Heart right ventricle (tissue), 16 donors: ENCODE data around the gene SKI. TPM values are rescaled to one million over a fixed set of nuclear protein-coding genes. Genes with fewer than 3 reads are reported as not detected.

Source experiments
- ATAC-seq, 8 donors: fragments of 200-7000 bp; cut with Tn5 transposase; one replicate each; pipeline ENCODE4 v1.9.1; 2020; ENCODE audit warnings: mild to moderate bottlenecking in 8 of 8, moderate library complexity in 8 of 8, moderate number of reproducible peaks in 1 of 8
- DNase-seq, 2 donors: peaks; one replicate each; pipeline ENCODE4 v3.0.0-alpha.2; 2020
- H3K27ac ChIP-seq, 10 donors: fragments of 200-600 bp; sonication (generic) in 2 of 10; one replicate each; pipeline versions ENCODE4 v1.5.0 to v1.8.0; 2020 to 2022; ENCODE audit warnings: mild to moderate bottlenecking in 3 of 10
- H3K27me3 ChIP-seq, 7 donors: fragments of 200-600 bp; one replicate each; pipeline ENCODE4 v1.8.0; 2021 to 2022; ENCODE audit warnings: mild to moderate bottlenecking in 2 of 7
- H3K36me3 ChIP-seq, 9 donors: fragments of 200-600 bp; sonication (generic) in 1 of 9; one replicate each; pipeline versions ENCODE4 v1.5.0 to v1.8.0; 2020 to 2022; ENCODE audit warnings: mild to moderate bottlenecking in 2 of 9
- H3K4me1 ChIP-seq, 9 donors: fragments of 200-600 bp; sonication (generic) in 1 of 9; one replicate each; pipeline versions ENCODE4 v1.5.0 to v1.8.0; 2020 to 2022; ENCODE audit warnings: mild to moderate bottlenecking in 4 of 9
- H3K4me3 ChIP-seq, 10 donors: fragments of 200-600 bp; sonication (generic) in 2 of 10; one replicate each; pipeline versions ENCODE4 v1.5.0 to v1.8.0; 2020 to 2022; ENCODE audit warnings: mild to moderate bottlenecking in 7 of 10, moderate library complexity in 2 of 10
- H3K9me3 ChIP-seq, 11 donors: fragments of 200-600 bp in 10 of 11; sonication (generic) in 2 of 11; one replicate each; pipeline versions ENCODE4 v1.5.0 to v1.8.0; 2013 to 2022; ENCODE audit warnings: mild to moderate bottlenecking in 2 of 11, control low read depth in 1 of 11, moderate library complexity in 1 of 11
- WGBS, 2 donors: extraction: QIAGEN DNeasy Blood & Tissue Kit; methylation state at CpG; one replicate each; pipeline ENCODE4 v1.1.7; 2013; ENCODE audit warnings: inconsistent platforms in 1 of 2; 5-methylcytosine and 5-hydroxymethylcytosine counted together
- intact Hi-C, 10 donors: fragments of 100-400 bp; cut with DNase I; formaldehyde crosslinking; loops; one replicate each; pipeline versions ENCODE4 v1.11.1 to v1.14.2; 2022
- polyA plus RNA-seq, 2 donors: library from polyadenylated mRNA; stranded (reverse); fragments of 200-250 nt; gene quantifications; one replicate each; pipeline ENCODE4 v1.2.3, GENCODE V29; 2013
- total RNA-seq, 10 donors: library from RNA; stranded (reverse); fragmentation: NEBNext Ultra II Directional in 3 of 10; extraction: Animal tissue kit (Norgen Biotek cat#: 25700) in 3 of 10; gene quantifications; one replicate each; pipeline versions ENCODE4 v1.2.1 to v1.2.4, GENCODE V29; 2021 to 2023
- TF ChIP-seq, protein P1 (sequence below), 9 donors: fragments of 200-600 bp; sonication (generic) in 2 of 9; IDR thresholded peaks; one replicate each; pipeline versions ENCODE4 v1.5.0 to v1.8.0; 2021 to 2022; ENCODE audit warnings: antibody characterized with exemption in 9 of 9, mild to moderate bottlenecking in 5 of 9, moderate library complexity in 1 of 9
- donor health status: Arrhythmogenic right ventricular cardiomyopathy.
- donor health status: ischemic (EF 13 %, LVEDD 7.1; RV severe dilation, severe dysfunction).
- donor health status: healthy with polysubstance abuse.
- donor health status: DM: no; HTN: yes; CAD: no.
- donor health status: DM: no; HTN: no; CAD: no.
- donor health status: ischemic (EF 25% LVEDD 6.9; RV normal size, moderate dysfunction).
- donor health status: ischemic (EF 25% LVEDD 5.7; RV mildly dilated, moderate dysfunction).
- donor health status: healthy.
- donor health status: DM: yes; HTN: yes; CAD: no.
- donor health status: Ischemic cardiomyopathy.
- donor health status: ischemic (EF 35%, LVEDD 5.7; RV mildly dilated, moderate dysfunction).
- donor health status: nonischemic (EF 11% LVEDD 7.7; RV severe dilation, severe dysfunction).
- donor health status: DM: yes; HTN: yes; CAD: no.
- donor health status: PGD.
- donor health status: ischemic (EF 29% LVEDD 5.4; RV normal size, mild dysfunction).
- donor health status: nonischemic (EF 23%, LVEDD 6.1; RV moderate dilation, normal function).

The SKI gene
- total and polyA plus RNA-seq, 12 donors: 13.8 to 50.9 (median 35.6) TPM

GRCh38 chr1:2190491-2190976 lies 37.6 kb upstream of the SKI start:
- Histone ChIP-seq H3K9me3 (no peaks in the 10 kb centered on the region), H3K36me3 (peaks cover 0 to 8% (median 0%) of the 10 kb centered on the region in 9 donors), H3K4me3 (peak overlapping the region in 9 of 10 donors; percentile 46 to 74 (median 63)), H3K4me1 (peaks cover 22 to 55% (median 46%) of the 10 kb centered on the region in 9 donors), H3K27me3 (no peaks in the 10 kb centered on the region), H3K27ac (peak overlapping the region; percentile 90 to 99 (median 94))
- TF ChIP-seq, protein P1, sequence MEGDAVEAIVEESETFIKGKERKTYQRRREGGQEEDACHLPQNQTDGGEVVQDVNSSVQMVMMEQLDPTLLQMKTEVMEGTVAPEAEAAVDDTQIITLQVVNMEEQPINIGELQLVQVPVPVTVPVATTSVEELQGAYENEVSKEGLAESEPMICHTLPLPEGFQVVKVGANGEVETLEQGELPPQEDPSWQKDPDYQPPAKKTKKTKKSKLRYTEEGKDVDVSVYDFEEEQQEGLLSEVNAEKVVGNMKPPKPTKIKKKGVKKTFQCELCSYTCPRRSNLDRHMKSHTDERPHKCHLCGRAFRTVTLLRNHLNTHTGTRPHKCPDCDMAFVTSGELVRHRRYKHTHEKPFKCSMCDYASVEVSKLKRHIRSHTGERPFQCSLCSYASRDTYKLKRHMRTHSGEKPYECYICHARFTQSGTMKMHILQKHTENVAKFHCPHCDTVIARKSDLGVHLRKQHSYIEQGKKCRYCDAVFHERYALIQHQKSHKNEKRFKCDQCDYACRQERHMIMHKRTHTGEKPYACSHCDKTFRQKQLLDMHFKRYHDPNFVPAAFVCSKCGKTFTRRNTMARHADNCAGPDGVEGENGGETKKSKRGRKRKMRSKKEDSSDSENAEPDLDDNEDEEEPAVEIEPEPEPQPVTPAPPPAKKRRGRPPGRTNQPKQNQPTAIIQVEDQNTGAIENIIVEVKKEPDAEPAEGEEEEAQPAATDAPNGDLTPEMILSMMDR (IDR thresholded peaks at IDR 0.05): no peak
- DNase-seq (no peak), ATAC-seq (peak in 5 of 8 donors; percentile 1 to 5 (median 1))
- WGBS, 2 donors: 60 to 61% methylated on average over 19 of the region's 19 CpGs
- intact Hi-C loops: loop anchor here in 8 of 10 donors (5.0 to 10.0 kb wide), 4 partner anchors 124 to 454 kb away; no protein-coding TSS in a partner anchor

DNA sequence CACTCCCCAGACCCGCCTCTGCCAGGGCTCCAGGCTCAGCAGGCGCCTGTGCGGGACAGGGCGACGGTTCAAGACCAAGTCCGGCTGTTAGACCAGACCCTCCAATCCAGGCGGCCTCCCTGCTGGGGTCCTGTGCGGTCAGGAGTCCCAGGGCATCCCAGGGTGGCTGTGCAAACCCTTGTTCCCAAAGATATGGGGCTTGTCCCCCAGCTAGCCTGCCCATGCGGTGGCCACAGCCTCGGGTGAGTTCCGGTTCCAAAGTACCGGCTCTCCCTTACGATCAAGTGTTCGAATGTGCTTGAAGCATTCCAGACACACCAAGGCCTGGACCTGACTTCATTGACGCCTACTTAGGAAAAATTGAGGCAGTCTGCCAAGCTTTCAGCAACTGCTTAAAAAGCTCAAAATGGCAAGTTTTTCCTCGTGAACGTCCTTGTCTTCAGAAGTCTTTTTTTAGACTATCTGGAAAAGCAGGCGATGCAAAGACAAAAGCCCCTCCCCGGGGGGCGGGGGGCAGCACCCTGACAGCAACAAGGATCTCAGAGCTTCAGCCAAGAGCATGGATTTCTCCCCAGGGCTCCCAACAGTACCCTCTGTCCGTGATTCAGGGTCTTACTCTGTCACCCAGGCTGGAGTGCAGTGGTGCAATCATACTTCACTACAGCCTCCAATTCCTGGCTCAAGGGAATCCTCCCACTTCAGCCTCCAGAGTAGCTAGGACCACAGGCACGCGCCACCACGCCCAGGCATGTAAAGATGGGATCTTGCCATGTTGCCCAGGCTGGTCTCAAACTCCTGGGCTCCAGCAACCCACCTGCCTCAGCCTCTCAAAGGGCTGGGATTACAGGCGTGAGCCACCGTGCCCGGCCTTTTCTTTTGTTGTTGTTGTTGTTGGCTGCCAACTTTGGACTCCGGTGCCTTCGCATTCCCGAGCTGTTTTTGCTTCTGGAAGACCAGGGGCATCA lies 35.8 kb upstream of the SKI start:
- intact Hi-C loops: loop anchor here in 8 of 10 donors (5.0 to 10.0 kb wide), 4 partner anchors 122 to 452 kb away; no protein-coding TSS in a partner anchor
- H3K27me3 ChIP-seq: no peaks in the 10 kb centered on the region
- DNase-seq (peak in 1 of 2 donors; percentile 64), ATAC-seq (no peak)
- peak overlapping the region; percentile 9 to 99 (median 76) for H3K27ac ChIP-seq
- no peaks in the 10 kb centered on the region for H3K36me3 ChIP-seq
- H3K4me3 ChIP-seq: no peak overlapping the region
- peaks cover 26 to 64% (median 54%) of the 10 kb centered on the region in 9 donors for H3K4me1 ChIP-seq
- no peaks in the 10 kb centered on the region for H3K9me3 ChIP-seq
- TF ChIP-seq, protein P1 (IDR thresholded peaks at IDR 0.05): no peak
- WGBS, 2 donors: 56 to 58% methylated on average over 30 of the region's 30 CpGs

DNA sequence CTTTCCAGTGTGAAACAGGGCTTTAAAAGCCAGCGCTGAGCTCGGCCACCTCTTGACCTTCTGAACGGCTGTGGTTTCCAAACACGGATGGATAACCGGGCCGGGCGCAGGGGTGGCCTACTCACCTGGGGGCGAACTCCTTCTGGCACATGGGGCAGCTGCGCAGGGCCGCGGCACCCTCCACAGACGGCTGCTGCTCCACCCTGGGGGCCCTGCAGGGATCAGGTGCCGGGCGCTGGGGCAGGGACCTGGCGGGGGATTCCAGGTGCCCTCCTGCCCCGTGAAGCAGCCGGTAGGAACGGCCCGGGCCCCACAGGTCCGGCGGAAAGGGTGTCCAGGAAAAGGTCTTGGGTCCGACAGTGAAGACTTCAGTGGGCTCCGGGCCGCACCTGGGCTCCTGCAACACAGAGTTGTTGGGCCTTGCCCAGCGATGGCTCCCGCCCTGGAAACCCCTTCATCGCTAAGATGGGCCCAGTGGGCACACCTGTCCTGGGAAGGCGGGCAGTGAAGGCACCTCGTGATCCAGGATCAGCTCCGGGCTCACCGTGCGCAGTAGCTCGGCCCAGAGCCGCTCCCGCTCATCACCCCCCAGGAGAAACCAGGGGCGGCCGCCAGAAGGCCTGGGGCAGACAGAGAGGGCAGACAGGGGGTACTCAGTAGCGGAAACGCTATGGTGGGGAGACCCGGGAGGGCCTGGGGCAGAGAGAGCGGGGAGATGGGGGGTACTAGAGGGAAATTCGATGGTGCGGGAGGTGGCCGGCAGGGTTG lies 34.4 kb upstream of the SKI start:
- no peak for DNase-seq

More for the DNA sequence above, 34.4 kb upstream of the SKI start:
- Histone ChIP-seq H3K4me1 (peaks cover 28 to 69% (median 58%) of the 10 kb centered on the region in 9 donors), H3K9me3 (no peaks in the 10 kb centered on the region), H3K36me3 (no peaks in the 10 kb centered on the region), H3K27me3 (no peaks in the 10 kb centered on the region), H3K4me3 (peak overlapping the region in 9 of 10 donors; percentile 49 to 78 (median 70)), H3K27ac (peak overlapping the region in 9 of 10 donors; percentile 90 to 98 (median 95))
- ATAC-seq: no peak
- intact Hi-C loops: loop anchor here in 8 of 10 donors (2.0 to 10.0 kb wide), 6 partner anchors 121 to 451 kb away; no protein-coding TSS in a partner anchor
- TF ChIP-seq, protein P1 (IDR thresholded peaks at IDR 0.05): no peak
- 64 to 70% methylated on average over 44 of the region's 44 CpGs for WGBS, 2 donors
